ENCODE results near the gene UNK.

- TF ChIP-seq EZH2 (IDR thresholded peaks at IDR 0.05; ENCODE audit: insufficient read depth, poor library complexity, severe bottlenecking), result no peak
- no peak for TF ChIP-seq EZH2phosphoT487 (IDR thresholded peaks at IDR 0.05; ENCODE audit: insufficient read depth, low read depth)
Observed at GRCh38 chr17:75838410-75838809, 53.8 kb downstream of the UNK start.
